ENCODE measurements around the gene MR1. TPM values are rescaled to one million over a fixed set of nuclear protein-coding genes. Genes with fewer than 3 reads are reported as not detected.

Gene MR1
- total and polyA plus RNA-seq, 9 of the 15 experiments (the other 6 are each of a cell fraction or from before 2014, with no cell fraction given) = 9.7 to 21.7 (median 15.6) TPM

GRCh38 chr1:181104790-181105133 lies 71.0 kb downstream of the MR1 start (continued):
- TF ChIP-seq POLR2H (tag; IDR thresholded peaks at IDR 0.05; ENCODE audit: low read depth) = no peak
- no peak for TF ChIP-seq SMAD2 (IDR thresholded peaks at IDR 0.05; ENCODE audit: low read depth, low read length)
- TF ChIP-seq NR2C2 (CRISPR knock-in tag; IDR thresholded peaks at IDR 0.05) = peak; percentile 19; the same call in 1 of the 2 replicates
- TF ChIP-seq NR2C2 (tag; IDR thresholded peaks at IDR 0.05) = no peak
- TF ChIP-seq ZNF785 (CRISPR knock-in tag; IDR thresholded peaks at IDR 0.05) = no peak
- TF ChIP-seq GABPB2 (CRISPR knock-in tag; conservative IDR thresholded peaks at IDR 0.05) = no peak
- no peak for TF ChIP-seq ZFP1 (CRISPR knock-in tag; IDR thresholded peaks at IDR 0.05)
- 0 out of 2 replicates have a peak, but pooled peaks have one; percentile 35 for TF ChIP-seq ZEB2 (IDR thresholded peaks at IDR 0.05)
- TF ChIP-seq ETV5 (CRISPR knock-in tag; IDR thresholded peaks at IDR 0.05; ENCODE audit: low read depth) = peak; percentile 65; the same call in 1 of the 2 replicates
- TF ChIP-seq KLF13 (tag; IDR thresholded peaks at IDR 0.05; ENCODE audit: borderline replicate concordance, low read depth) = peak; percentile 68; the same call in 1 of the 2 replicates
- TF ChIP-seq E2F1 (CRISPR knock-in tag; IDR thresholded peaks at IDR 0.05) = peak; percentile 30; the same call in 1 of the 2 replicates
- no peak for TF ChIP-seq HMGN3 (IDR thresholded peaks at IDR 0.05; ENCODE audit: borderline replicate concordance, extremely low read depth, insufficient read length, low read depth, low read length)
- TF ChIP-seq NONO (IDR thresholded peaks at IDR 0.05; ENCODE audit: low read depth in 2 of 2, low read length in 1 of 2) = no peak
- TF ChIP-seq MED1 (CRISPR knock-in tag; IDR thresholded peaks at IDR 0.05; ENCODE audit: borderline replicate concordance) = no peak
- TF ChIP-seq ATF6 (CRISPR knock-in tag; IDR thresholded peaks at IDR 0.05) = peak; percentile 92; the same call in 1 of the 2 replicates
- 0 out of 2 replicates have a peak, but pooled peaks have one; percentile 47 for TF ChIP-seq ESRRA (IDR thresholded peaks at IDR 0.05; ENCODE audit: borderline replicate concordance, low read depth)
- TF ChIP-seq NBN (IDR thresholded peaks at IDR 0.05; ENCODE audit: low read depth) = no peak
- no peak; a peak in 1 of 3 replicates for TF ChIP-seq CBX3 (IDR thresholded peaks at IDR 0.05; ENCODE audit: borderline replicate concordance in 1 of 2, low read length in 2 of 2)
- TF ChIP-seq HDAC6 (IDR thresholded peaks at IDR 0.05; ENCODE audit: low read depth, low read length) = no peak
- TF ChIP-seq MEIS2 (IDR thresholded peaks at IDR 0.05; ENCODE audit: partially characterized antibody) = no peak
- TF ChIP-seq ELF1 (tag; IDR thresholded peaks at IDR 0.05) = no peak
- no peak for TF ChIP-seq SAP30 (IDR thresholded peaks at IDR 0.05; ENCODE audit: borderline replicate concordance, insufficient read depth, low read depth, low read length, poor library complexity, severe bottlenecking)
- no peak for TF ChIP-seq NKRF (IDR thresholded peaks at IDR 0.05; ENCODE audit: borderline replicate concordance)
- TF ChIP-seq CBX1 (IDR thresholded peaks at IDR 0.05; ENCODE audit: low read depth) = 0 out of 2 replicates have a peak, but pooled peaks have one; percentile 33
- no peak for TF ChIP-seq ZNF134 (CRISPR knock-in tag; conservative IDR thresholded peaks at IDR 0.05)
- no peak for TF ChIP-seq NFIC (IDR thresholded peaks at IDR 0.05)
